HG03354 (cell line): ENCODE data around the gene PHAX.
A peak's percentile ranks its signal among the peaks of the same experiment; 100 is the strongest.
"Not testable (repeated sequence)": the region's sequence is repeated elsewhere in the genome, so short reads cannot be mapped to it uniquely, and the experiment has no call there.

Source experiments
- ATAC-seq: cut with Tn5 transposase; IDR thresholded peaks from one replicate; pipeline ENCODE4 v1.9.1; 2021; ENCODE audit warnings: mild to moderate bottlenecking; ENCODE audit not compliant: unreplicated experiment, poor library complexity, severe bottlenecking

The PHAX gene

DNA sequence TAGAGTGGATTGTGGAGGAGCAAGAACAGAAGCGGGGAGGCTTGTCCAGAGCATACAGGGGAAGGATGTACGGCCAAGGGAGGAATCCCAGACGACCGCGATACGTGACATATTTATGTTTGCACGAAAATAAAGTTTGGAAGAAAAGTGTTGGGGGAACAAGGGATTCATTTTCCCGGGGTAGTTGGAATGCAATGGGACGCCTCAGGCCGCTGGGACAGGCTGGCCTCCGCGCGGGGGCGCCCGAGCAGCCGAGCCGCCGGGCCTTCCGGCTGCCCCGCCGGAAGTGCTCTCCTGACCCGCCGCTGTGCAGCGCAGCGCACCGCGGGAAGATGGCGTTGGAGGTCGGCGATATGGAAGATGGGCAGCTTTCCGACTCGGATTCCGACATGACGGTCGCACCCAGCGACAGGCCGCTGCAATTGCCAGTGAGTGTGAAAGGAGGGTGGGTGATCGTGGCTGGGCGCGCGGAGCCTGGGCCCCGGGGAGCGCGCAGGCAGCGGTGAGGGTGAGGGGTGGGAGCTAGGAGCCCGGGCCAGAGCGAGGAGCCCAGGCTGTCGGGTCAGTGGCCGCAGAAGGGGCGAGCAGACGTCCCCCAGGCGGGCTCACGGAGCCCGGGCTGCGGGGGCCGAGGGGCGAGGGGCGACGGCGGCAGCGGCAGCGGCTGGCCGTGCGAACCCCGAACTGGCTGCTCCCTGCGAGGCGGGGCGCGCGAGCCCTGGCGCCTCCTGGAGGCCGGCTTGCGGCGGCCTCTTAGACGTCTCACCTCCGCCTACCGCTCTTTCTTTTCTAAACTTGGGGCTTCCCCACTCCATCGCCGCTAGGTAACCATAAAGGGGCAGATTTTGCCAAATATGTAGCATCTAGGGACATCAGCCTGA lies at the start of gene PHAX:
PHAX (plus strand) TSS at position 317 of the 881 bp plus-strand sequence; CDS start at position 333, 16 bp downstream.
- ATAC-seq: peak; percentile 97

DNA sequence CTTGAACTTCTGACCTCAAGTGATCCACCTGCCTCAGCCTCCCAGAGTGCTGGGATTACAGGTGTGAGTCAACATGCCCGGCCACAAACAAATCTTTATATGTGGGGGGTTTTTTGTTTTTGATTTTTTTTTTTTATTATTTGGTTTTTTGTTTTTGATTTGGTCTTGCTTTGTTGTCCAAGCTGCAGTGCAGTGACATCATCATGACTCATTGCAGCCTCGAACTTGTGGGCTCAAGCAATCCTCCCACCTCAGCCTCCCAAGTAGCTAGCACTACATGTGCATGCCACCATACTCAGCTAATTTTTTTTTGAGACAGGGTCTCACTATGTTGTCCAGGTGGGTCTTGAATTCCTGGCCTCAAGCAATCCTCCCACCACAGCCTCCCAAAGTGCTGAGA lies 48.1 kb upstream of the PHAX start:
- ATAC-seq: no peak

DNA sequence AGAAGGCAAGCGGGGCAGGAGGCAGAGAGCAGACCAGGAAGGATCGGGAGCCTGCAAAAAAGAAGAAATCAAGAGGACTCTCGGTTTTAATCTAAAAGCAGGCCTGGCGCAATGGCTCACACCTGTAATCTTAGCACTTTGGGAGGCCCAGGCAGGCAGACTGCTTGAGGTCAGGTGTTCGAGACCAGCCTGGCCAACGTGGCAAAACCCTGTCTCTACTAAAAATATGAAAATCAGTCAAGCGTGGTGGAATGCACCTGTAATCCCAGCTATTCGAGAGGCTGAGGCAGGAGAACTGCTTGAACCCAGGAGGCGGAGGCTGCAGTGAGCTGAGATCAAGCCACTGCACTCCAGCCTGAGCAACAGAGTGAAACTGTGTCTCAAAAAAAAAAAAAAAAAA lies 45.6 kb upstream of the PHAX start:
- not testable (repeated sequence) for ATAC-seq

- no peak for ATAC-seq
Measured at GRCh38 chr5:126561908-126562307, 38.8 kb upstream of the PHAX start.

DNA sequence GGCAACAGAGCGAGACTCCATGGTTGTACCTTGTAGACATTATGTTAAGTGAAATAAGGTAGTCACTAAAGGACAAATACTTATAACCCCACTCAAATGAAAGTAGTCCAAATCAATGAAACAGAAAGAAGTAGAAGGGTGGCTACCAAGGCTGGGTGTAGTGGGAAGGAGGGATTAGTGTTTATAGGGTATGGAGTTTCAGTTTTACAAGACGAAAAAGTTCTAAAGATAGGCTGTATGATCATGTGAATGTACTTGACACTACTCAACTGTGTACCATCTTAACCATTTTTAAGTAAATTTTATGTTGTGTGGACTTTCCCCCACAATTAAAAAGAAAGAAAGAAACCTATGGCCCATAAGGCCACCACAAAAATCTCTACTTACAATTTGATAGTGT lies 37.9 kb upstream of the PHAX start:
- peak; percentile 89 for ATAC-seq

GRCh38 chr5:126568206-126568755 lies 32.5 kb upstream of the PHAX start:
- no peak for ATAC-seq

GRCh38 chr5:126575644-126576043 lies 25.1 kb upstream of the PHAX start:
- ATAC-seq: no peak

DNA sequence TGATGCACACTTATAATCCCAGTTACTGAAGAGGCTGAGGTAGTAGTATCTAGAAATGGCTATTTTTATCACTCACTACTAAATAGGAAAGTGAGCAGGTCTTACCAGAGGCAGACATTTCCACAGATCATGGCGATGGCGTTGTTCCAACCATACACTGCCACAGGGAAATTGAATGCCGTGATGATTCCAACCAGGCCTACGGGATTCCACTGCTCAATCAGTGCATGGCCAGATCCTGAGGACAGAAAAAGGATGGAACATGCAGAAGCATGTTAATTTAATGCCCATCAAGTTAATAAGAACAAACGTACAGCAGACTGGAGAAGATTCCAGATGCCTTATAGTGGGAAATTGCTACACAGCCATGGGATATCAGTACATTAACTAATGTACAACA lies 23.8 kb upstream of the PHAX start:
- ATAC-seq: no peak

DNA sequence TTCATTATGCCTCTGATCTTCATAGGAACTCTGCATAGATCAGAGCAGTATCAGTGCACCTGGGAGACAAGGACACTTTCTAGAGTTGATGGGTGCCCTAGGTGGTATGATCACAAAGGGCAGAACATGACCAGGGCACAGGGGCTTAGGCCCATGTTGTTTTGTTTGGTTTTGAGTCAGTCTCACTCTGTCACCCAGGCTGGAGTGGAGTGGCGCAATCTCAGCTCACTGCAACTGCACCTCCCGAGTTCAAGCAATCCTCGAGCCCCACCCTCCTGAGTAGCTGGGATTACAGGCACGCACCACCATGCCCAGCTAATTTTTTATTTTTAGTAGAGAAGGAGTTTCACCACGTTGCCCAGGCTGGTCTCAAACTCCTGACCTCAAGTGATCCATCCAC lies 23.3 kb upstream of the PHAX start:
- ATAC-seq: no peak

- ATAC-seq: no peak
Measured at GRCh38 chr5:126579716-126580115, 21.0 kb upstream of the PHAX start.

GRCh38 chr5:126583761-126584160 lies 17.0 kb upstream of the PHAX start:
- ATAC-seq: no peak

DNA sequence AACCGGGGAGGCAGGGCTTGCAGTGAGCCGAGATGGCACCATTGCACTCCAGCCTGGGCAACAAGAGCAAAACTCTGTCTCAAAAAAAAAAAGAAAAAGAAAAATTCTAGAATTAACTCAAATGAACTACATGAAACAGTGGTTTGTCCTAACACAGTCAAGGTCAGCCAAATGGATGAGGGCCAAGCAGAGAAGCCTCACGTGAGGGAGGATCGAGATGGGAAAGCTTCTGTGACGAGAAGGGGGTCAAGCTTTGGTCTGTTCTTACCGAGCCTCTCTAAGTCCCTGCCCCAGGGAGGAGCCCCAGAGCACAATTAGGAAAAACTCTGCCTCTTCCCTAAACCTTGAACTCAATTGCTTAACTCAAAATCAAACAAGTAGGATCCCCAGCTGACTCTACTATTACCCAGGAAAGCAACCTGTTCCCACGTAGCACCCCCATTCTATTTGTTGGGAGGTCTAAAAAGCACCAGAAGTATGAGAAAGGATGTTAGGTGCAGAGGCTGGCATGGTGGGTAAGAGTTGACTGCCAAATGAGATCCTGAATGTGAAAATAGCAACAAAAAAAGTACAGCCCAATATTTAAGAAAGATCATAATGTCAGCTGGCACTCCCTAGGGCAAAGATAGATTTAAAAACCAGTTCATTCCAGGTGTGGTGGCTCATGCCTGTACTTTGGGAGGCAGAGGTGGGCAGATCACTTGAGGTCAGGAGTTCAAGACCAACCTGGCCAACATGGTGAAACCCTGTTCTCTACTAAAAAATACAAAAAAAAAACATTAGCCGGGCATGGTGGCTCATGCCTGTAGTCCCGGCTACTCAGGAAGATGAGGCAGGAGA lies 13.0 kb upstream of the PHAX start:
- no peak for ATAC-seq

DNA sequence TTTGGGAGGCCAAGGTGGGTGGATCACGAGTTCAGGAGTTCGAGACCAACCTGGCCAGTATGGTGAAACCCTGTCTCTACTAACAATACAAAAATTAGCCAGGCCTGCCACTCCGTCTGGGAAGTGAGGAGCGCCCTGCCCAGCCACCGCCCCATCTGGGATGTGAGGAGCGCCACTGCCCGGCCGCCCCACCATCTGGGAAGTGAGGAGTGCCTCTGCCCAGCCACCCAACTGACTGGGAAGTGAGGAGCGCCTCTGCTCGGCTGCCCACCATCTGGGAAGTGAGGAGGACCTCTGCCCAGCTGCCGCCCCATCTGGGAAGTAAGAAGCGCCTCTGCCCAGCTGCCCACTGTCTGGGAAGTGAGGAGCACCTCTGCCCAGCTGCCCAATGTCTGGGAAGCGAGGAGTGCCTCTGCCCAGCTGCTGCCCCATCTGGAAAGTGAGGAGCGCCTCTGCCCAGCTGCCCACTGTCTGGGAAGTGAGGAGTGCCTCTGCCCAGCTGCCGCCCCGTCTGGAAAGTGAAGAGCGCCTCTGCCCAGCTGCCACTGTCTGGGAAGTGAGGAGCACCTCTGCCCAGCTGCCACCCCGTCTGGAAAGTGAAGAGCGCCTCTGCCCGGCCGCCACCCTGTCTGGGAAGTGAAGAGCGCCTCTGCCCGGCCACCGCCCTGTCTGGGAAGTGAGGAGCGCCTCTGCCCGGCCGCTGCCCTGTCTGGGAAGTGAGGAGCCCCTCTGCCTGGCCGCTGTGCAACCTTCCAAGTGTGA lies 11.0 kb upstream of the PHAX start:
- no peak for ATAC-seq

GRCh38 chr5:126591549-126591948 lies 9.2 kb upstream of the PHAX start:
- no peak for ATAC-seq

- peak; percentile 85 for ATAC-seq
Measured at GRCh38 chr5:126594748-126595485, 5.8 kb upstream of the PHAX start, which contains the start of gene ALDH7A1. TSS of gene ALDH7A1 (minus strand) at chr5:126595219. CDS start at chr5:126595198, 21 bp downstream.

DNA sequence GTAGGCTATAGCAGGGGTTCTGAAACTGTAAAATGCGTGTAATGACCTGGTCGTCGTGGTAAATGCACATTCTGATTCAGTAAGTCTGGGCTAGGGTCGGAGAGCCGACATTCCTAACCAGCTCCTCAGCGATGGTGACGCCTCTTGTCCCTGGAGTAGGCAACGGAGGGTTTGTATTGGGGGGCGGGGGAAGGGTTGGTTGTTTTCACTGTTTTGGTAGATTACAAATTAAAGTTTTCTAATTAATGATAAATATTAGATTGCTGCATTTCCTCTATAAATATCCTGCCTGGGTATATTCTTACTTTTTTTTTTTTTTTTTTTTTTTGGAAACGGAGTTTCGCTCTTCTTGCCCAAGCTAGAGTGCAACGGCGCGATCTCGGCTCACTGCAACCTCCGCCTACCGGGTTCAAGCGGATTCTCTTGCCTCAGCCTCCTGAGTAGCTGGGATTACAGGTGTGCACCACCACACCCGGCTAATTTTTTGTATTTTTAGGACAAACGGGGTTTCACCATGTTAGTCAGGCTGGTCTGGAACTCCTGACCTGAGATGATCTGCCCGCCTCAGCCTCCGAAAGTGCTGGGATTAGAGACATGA lies 5.2 kb upstream of the PHAX start:
- ATAC-seq: peak; percentile 21

DNA sequence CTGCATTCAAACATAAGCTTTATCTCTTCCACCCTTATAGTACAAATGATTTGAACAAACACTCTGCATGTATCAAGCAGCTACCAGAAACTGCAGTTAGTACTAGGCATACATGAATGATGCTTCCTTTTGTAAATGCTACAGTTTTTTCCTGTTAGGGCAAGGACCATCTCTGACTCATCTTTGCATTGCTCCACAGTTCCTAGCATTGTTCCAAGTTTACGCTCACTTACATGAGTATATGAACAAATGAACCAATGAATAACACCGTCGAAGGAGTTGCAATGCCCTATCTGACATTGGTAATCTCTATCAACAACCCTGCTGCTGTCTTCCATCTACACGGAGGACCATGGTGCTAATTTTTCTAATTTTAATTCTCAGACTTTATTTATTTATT lies 3.6 kb upstream of the PHAX start:
- no peak for ATAC-seq

- no peak for ATAC-seq
Measured at GRCh38 chr5:126599499-126599898, 1.2 kb upstream of the PHAX start.
